Ovary (tissue), 3 donors: ENCODE results near the gene KIF3C.

Experiments used
- EP300 ChIP-seq: sonication (generic); formaldehyde crosslinking; IDR thresholded peaks from one replicate; pipeline ENCODE4 v1.6.1; 2017; ENCODE audit warnings: antibody characterized with exemption
- TF ChIP-seq, protein P1 (sequence below), 3 donors: fragments of 450-650 bp in 2 of 3; fragments of 200-600 bp in 1 of 3; IDR thresholded peaks; one replicate each; pipeline versions ENCODE4 v1.5.1 to v1.8.0; 2016 to 2022; ENCODE audit warnings: antibody characterized with exemption in 3 of 3, mild to moderate bottlenecking in 1 of 3
- donor health status: DM: no; HTN: no; CAD: no.

GRCh38 chr2:26011990-26012856, 29.9 kb upstream of the KIF3C start:
- TF ChIP-seq, protein P1, sequence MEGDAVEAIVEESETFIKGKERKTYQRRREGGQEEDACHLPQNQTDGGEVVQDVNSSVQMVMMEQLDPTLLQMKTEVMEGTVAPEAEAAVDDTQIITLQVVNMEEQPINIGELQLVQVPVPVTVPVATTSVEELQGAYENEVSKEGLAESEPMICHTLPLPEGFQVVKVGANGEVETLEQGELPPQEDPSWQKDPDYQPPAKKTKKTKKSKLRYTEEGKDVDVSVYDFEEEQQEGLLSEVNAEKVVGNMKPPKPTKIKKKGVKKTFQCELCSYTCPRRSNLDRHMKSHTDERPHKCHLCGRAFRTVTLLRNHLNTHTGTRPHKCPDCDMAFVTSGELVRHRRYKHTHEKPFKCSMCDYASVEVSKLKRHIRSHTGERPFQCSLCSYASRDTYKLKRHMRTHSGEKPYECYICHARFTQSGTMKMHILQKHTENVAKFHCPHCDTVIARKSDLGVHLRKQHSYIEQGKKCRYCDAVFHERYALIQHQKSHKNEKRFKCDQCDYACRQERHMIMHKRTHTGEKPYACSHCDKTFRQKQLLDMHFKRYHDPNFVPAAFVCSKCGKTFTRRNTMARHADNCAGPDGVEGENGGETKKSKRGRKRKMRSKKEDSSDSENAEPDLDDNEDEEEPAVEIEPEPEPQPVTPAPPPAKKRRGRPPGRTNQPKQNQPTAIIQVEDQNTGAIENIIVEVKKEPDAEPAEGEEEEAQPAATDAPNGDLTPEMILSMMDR (IDR thresholded peaks at IDR 0.05): no peak
- no peak for TF ChIP-seq EP300
